MCF 10A (cell line): ENCODE results near the gene SMC1B. TPM values are rescaled to one million over a fixed set of nuclear protein-coding genes. Genes with fewer than 3 reads are reported as not detected.

Source experiments
- BruUV-seq: library from RNA; stranded (reverse); fragments of 400-500 nt; replicated peaks from 2 replicates; lab custom pipeline; 2021; lab: Mats Ljungman, UMichigan
- CTCF ChIA-PET: fragments of 300-600 bp; sonication (Branson Sonifier 250); formaldehyde crosslinking; extraction: SDS; loops from one replicate; lab custom pipeline; 2021; ENCODE audit warnings: antibody characterized with exemption, inconsistent platforms; lab: Yijun Ruan, JAX
- POLR2A ChIA-PET: fragments of 300-600, 350-650 bp; sonication (Branson Sonifier 250); formaldehyde crosslinking; extraction: SDS; loops from one replicate; lab custom pipeline; 2020; ENCODE audit warnings: antibody characterized with exemption, inconsistent platforms; lab: Yijun Ruan, JAX
- DNase-seq: peaks from one replicate; pipeline ENCODE4 v3.0.0-alpha.2; 2018; ENCODE audit not compliant: unreplicated experiment
- H3K27ac Mint-ChIP-seq: one replicate; pipeline ENCODE4 v1.8.0; 2022; ENCODE audit warnings: mild to moderate bottlenecking, low read depth, mixed read lengths; ENCODE audit not compliant: unreplicated experiment
- H3K27me3 Mint-ChIP-seq: one replicate; pipeline ENCODE4 v1.8.0; 2022; ENCODE audit warnings: mixed read lengths; ENCODE audit not compliant: insufficient read depth, unreplicated experiment
- H3K36me3 Mint-ChIP-seq: one replicate; pipeline ENCODE4 v1.8.0; 2022; ENCODE audit warnings: mild to moderate bottlenecking, moderate library complexity, mixed read lengths; ENCODE audit not compliant: insufficient read depth, unreplicated experiment
- H3K4me1 Mint-ChIP-seq: one replicate; pipeline ENCODE4 v1.8.0; 2022; ENCODE audit warnings: mixed read lengths; ENCODE audit not compliant: insufficient read depth, unreplicated experiment
- H3K4me3 Mint-ChIP-seq: one replicate; pipeline ENCODE4 v1.8.0; 2022; ENCODE audit warnings: mild to moderate bottlenecking, moderate library complexity, mixed read lengths; ENCODE audit not compliant: unreplicated experiment
- H3K9me3 Mint-ChIP-seq: one replicate; pipeline ENCODE4 v1.8.0; 2022; ENCODE audit warnings: mixed read lengths; ENCODE audit not compliant: unreplicated experiment
- CTCF ChIP-seq: fragments of 200-600 bp; IDR thresholded peaks from one replicate; pipeline ENCODE4 v1.8.0; 2022; ENCODE audit warnings: antibody characterized with exemption, mild to moderate bottlenecking; ENCODE audit not compliant: unreplicated experiment
- intact Hi-C: fragments of 100-400 bp; cut with micrococcal nuclease; formaldehyde crosslinking; loops from 2 replicates; pipeline ENCODE4 v1.14.1; 2022
- total RNA-seq: library from RNA; stranded (reverse); gene quantifications from 2 replicates; pipeline ENCODE4 v1.2.3, GENCODE V29; 2022

The SMC1B gene
- total RNA-seq, 1 experiment from 2014 or later, result not detected

GRCh38 chr22:45425101-45425500 is 11.7 kb upstream of the SMC1B start:
- DNase-seq, result no peak
- H3K4me3 Mint-ChIP-seq, result no peak overlapping the region
- BruUV-seq, result no TSS peak
- H3K36me3 Mint-ChIP-seq, result no peaks in the 10 kb centered on the region
- no peak for TF ChIP-seq CTCF
- peaks cover 15% of the 10 kb centered on the region for H3K27me3 Mint-ChIP-seq
- POLR2A ChIA-PET, result no interaction called here
- intact Hi-C loops, result no loop called here
- H3K27ac Mint-ChIP-seq, result no peak overlapping the region
- CTCF ChIA-PET, result interaction anchor here (0.7 kb wide), 1 partner anchor 15 kb away, joined by 3 read pairs; no protein-coding TSS in a partner anchor
- H3K9me3 Mint-ChIP-seq, result peaks cover 11% of the 10 kb centered on the region
- no peaks in the 10 kb centered on the region for H3K4me1 Mint-ChIP-seq

DNA sequence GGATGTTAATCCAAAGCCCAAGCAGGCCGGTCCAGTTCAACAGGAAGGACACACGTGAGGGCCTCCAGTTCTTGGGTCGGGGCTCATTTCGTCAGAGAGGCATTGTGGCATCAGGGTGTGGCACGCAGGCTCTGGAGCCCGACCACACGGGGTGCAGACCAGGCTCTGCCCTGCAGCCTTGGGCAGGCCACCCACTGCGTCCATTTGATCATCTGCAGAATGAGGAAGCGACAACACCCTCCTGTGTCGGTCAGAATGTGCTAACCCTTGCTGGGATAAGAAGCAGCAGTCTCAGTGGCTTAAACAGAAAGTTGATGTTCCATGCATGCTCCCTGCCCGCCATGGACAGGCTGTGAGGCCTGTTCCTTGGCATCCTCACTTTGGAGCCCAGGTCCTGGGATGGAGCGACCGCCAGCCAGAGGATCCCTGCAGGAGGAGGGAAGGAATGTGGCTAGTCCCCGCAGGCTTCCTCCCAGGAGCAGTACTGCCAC is 10.9 kb upstream of the SMC1B start:
- DNase-seq, result no peak
- intact Hi-C loops, result no loop called here
- ChIA-PET POLR2A (no interaction called here), CTCF (no interaction called here)
- Mint-ChIP-seq H3K4me1 (no peaks in the 10 kb centered on the region), H3K36me3 (no peaks in the 10 kb centered on the region), H3K4me3 (no peak overlapping the region), H3K27ac (no peak overlapping the region), H3K27me3 (peaks cover 9% of the 10 kb centered on the region), H3K9me3 (peaks cover 11% of the 10 kb centered on the region)
- BruUV-seq, result no TSS peak
- no peak for TF ChIP-seq CTCF

GRCh38 chr22:45423524-45423923 is 10.1 kb upstream of the SMC1B start:
- Mint-ChIP-seq H3K4me3 (no peak overlapping the region), H3K27ac (no peak overlapping the region), H3K27me3 (peaks cover 8% of the 10 kb centered on the region), H3K9me3 (peaks cover 11% of the 10 kb centered on the region), H3K4me1 (no peaks in the 10 kb centered on the region), H3K36me3 (no peaks in the 10 kb centered on the region)
- BruUV-seq, result no TSS peak
- intact Hi-C loops, result no loop called here
- POLR2A ChIA-PET, result interaction anchor here (0.7 kb wide), 1 partner anchor 11 kb away, joined by 3 read pairs; no protein-coding TSS in a partner anchor
- no peak for TF ChIP-seq CTCF
- DNase-seq, result no peak
- CTCF ChIA-PET, result interaction anchor here (0.6 to 1.3 kb wide), 4 partner anchors 13 to 1057 kb away, joined by 3 read pairs; no protein-coding TSS in a partner anchor

DNA sequence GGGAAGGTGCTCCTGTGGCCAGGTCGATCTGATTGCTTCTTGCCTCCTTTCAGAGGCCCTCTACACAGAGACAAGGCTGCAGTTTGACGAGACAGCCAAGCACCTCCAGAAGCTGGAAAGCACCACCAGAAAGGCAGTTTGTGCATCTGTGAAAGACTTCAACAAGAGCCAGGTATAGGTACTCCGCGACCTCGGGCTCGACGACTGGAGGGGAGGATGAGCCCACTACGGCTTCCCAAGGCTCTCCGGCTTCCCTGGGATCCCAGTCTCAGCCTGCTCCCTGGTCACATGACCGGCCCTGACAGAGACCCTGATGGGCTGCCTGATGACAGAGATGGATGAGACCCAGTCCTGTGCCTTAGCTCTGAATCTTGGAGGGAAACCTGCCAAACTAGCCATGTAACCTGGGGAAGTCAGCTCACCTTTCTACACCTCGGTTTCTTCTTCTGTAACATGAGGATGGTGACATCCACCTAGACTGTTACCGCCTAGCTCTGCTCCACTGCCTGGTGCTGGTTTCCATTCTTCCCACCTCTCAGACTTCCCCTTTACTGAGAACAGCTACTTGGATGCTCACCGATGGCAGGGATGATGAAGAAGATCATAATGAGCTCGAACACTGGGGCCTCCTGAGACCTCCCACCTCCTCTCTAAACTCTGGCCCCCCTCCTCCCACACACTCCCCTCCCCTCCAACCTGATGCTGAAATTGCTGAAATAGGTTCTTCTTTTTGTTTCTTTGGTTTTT is 9.0 kb upstream of the SMC1B start:
- ChIA-PET CTCF (interaction anchor here (1.3 kb wide), 1 partner anchor 572 kb away, joined by 3 read pairs; no protein-coding TSS in a partner anchor), POLR2A (interaction anchor here (0.7 kb wide), 1 partner anchor 10 kb away, joined by 3 read pairs; no protein-coding TSS in a partner anchor)
- intact Hi-C loops, result no loop called here

More for the DNA sequence above, 9.0 kb upstream of the SMC1B start:
- BruUV-seq, result no TSS peak
- Mint-ChIP-seq H3K4me1 (no peaks in the 10 kb centered on the region), H3K9me3 (peaks cover 11% of the 10 kb centered on the region), H3K4me3 (no peak overlapping the region), H3K36me3 (no peaks in the 10 kb centered on the region), H3K27ac (no peak overlapping the region), H3K27me3 (peaks cover 11% of the 10 kb centered on the region)
- TF ChIP-seq CTCF, result no peak
- DNase-seq, result no peak
